GM12873 (cell line): ENCODE results near the gene PAPPA.

Experiments
- TF ChIP-seq, protein P1 (sequence below): IDR thresholded peaks from 2 replicates; pipeline ENCODE4 v1.5.1; 2012; ENCODE audit warnings: low read depth, mild to moderate bottlenecking, moderate library complexity, low read length, control low read depth; ENCODE audit not compliant: insufficient read depth; ENCODE audit errors: missing control alignments

Gene PAPPA

DNA sequence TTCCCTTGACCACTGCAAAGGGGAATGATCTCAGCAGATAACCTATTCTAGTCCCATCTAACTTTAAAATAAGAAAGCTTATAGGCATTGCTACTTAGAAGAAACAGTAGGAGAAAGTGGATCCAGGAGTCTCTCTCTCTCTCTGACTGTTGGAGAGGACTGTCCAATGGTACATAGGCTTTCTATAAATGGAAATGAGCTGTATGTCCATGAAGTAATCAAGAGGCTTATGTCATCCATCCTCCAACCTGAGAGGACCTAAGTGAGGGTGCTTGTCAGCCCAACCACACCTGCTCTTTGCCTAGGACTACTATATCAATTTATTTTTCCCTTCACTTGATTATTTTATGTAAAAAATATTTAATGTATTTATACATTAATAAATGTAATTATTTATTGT, 172.3 kb downstream of the PAPPA start:
- TF ChIP-seq, protein P1, sequence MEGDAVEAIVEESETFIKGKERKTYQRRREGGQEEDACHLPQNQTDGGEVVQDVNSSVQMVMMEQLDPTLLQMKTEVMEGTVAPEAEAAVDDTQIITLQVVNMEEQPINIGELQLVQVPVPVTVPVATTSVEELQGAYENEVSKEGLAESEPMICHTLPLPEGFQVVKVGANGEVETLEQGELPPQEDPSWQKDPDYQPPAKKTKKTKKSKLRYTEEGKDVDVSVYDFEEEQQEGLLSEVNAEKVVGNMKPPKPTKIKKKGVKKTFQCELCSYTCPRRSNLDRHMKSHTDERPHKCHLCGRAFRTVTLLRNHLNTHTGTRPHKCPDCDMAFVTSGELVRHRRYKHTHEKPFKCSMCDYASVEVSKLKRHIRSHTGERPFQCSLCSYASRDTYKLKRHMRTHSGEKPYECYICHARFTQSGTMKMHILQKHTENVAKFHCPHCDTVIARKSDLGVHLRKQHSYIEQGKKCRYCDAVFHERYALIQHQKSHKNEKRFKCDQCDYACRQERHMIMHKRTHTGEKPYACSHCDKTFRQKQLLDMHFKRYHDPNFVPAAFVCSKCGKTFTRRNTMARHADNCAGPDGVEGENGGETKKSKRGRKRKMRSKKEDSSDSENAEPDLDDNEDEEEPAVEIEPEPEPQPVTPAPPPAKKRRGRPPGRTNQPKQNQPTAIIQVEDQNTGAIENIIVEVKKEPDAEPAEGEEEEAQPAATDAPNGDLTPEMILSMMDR = no peak

DNA sequence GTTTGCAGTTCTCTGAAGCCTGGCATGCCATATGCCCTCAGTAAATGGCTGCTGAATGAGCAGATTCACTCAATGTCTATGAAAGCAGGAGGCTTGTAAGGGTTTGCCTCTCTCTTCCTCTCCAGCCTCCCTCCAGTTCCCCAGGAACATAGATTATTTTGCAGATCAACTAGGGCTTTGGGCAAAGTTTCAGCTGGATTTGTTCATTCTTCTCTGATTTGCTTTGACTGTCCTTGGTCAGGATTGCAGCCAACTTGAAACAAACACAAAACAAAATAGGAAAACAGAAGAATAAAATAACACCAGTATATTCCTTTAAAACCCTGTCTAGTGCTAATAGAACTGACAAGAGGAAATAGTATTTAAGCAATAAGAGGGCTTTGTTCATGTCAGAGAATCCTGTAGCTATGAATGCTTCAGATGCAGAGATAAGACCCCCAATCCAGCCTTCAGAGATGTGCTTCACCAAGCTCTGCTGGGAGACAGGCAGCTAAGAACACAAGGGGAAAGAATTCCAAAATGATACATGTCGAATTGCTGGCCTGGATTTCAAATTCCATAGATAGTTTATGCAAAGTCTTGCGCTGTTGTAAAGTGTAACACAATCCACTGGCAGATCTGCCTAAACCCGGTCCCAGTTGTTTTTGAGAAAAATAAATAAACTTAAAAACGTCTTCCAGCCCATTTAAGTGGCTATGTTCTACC, 174.3 kb downstream of the PAPPA start:
- TF ChIP-seq, protein P1 = no peak

DNA sequence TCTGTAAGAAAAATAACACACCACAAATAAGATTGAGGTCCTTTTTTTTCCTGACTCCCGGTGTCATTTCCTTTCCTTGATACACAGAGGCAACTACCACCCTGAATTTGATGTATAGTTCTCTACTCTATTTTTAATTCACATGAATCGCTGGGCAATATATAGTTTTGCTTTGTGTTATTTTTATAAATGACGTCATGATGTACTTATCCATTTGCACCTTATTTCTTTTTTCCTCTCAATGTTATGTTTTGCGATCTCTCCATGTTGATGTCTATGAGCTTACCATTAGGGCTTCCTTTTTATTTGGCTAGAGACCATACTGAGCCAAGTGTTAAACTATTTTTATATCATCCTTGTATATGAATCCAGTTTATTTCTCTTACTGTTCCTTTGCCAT, 175.9 kb downstream of the PAPPA start:
- TF ChIP-seq, protein P1 = no peak

DNA sequence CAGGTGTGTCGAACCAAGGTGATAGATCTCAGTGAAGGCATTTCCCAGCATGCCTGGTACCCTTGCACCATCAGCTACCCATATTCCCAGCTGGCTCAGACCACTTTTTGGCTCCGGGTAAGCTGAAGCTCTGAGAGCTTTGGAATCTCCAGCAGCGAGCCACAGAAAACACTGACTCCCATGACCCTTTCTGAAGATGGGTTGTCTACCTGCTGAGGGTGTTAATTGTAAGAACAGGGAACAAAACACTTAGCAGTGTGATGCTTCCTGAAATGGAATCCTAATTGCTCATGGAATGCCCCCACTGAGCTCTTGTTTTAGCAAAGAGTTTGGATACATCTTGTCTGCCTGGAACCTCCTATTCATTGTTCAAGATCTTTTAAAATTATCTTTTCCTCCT, 177.7 kb downstream of the PAPPA start:
- TF ChIP-seq, protein P1 = no peak

DNA sequence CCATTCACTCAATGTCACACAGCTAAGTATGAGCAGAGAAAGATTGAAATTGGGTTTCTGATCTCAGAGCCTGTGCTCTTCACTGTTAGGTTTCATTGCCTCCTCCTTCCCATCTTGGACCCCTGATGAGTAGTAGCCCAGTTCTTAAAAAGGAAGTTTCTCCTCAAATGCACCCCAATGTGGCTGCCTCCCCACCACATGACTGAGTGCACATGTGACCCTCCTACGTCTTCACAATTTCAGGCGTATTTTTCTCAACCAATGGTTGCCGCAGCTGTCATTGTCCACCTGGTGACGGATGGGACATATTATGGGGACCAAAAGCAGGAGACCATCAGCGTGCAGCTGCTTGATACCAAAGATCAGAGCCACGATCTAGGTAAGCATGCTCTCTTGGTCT, 178.5 kb downstream of the PAPPA start:
- TF ChIP-seq, protein P1 = no peak

DNA sequence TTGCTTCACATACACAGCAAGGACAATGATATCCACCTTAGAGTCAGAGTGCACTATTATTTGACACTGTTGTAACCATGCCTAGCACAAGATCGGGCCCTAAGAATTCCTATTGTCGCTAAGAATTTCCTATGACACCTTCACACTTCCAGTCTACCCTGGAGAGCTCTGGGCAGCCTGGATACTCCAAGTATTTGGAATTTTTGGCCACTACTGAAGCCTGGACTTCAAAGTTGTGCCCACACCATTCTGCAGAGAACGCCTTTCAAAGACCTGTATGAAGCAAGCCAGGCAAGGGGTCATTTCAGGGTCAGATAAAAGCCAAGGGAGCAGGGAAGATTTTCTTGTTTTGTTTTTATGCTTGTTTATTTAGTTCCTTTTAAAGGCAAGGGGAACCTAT, 179.7 kb downstream of the PAPPA start:
- TF ChIP-seq, protein P1 = no peak

DNA sequence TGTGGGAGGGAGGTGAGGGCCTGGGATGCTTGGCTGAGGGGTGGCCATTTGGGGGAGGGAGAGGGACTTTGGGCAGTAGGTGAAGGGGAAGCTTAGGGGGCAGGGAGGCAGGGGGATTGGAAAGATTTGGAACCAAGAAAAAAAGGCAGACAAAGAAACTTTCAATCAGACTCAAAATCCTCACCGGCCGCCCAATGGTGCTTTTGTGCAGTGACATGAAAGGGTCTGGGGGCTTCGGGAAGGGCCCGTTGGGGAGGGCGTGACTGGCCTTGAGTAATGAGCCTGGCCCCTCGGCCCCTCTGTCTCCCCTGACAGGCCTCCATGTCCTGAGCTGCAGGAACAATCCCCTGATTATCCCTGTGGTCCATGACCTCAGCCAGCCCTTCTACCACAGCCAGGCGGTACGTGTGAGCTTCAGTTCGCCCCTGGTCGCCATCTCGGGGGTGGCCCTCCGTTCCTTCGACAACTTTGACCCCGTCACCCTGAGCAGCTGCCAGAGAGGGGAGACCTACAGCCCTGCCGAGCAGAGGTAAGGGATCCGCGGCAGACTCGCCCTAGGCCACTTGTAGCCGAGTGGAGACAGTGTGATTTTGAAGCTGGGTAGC, 181.1 kb downstream of the PAPPA start:
- TF ChIP-seq, protein P1 = no peak
